Ascending aorta (tissue), 2 donors: ENCODE measurements around the gene MARK4. TPM values are rescaled to one million over a fixed set of nuclear protein-coding genes. Genes with fewer than 3 reads are reported as not detected.

ENCODE experiments used
- DNase-seq, 2 donors: peaks; one replicate each; pipeline ENCODE4 v3.0.0-alpha.2; 2019; ENCODE audit warnings: low spot score in 2 of 2
- H3K27ac ChIP-seq, 2 donors: fragments of 200-600 bp; sonication (generic); one replicate each; pipeline ENCODE4 v1.5.1; 2016 to 2017; ENCODE audit warnings: mild to moderate bottlenecking in 1 of 2
- H3K27me3 ChIP-seq: fragments of 200-600 bp; sonication (generic); one replicate; pipeline ENCODE4 v1.5.1; 2017
- H3K36me3 ChIP-seq, 2 donors: fragments of 200-600 bp; sonication (generic); one replicate each; pipeline ENCODE4 v1.5.1; 2016
- H3K4me1 ChIP-seq, 2 donors: fragments of 200-600 bp; sonication (generic); one replicate each; pipeline ENCODE4 v1.5.1; 2016 to 2017; ENCODE audit warnings: mild to moderate bottlenecking in 1 of 2
- H3K4me3 ChIP-seq, 2 donors: fragments of 200-600 bp; sonication (generic); one replicate each; pipeline ENCODE4 v1.5.1; 2016 to 2017; ENCODE audit warnings: mild to moderate bottlenecking in 1 of 2
- H3K9me3 ChIP-seq, 2 donors: fragments of 200-600 bp; sonication (generic); one replicate each; pipeline ENCODE4 v1.5.1; 2016
- CTCF ChIP-seq, 3 experiments: fragments of 200-600 bp in 2 of 3; fragments of 450-650 bp in 1 of 3; sonication (generic) in 2 of 3; IDR thresholded peaks; one replicate each; pipeline ENCODE4 v1.5.1; 2016 to 2019; ENCODE audit warnings: antibody characterized with exemption in 3 of 3, mild to moderate bottlenecking in 1 of 3, moderate library complexity in 1 of 3
- intact Hi-C: fragments of 100-400 bp; cut with DNase I; formaldehyde crosslinking; loops from one replicate; pipeline ENCODE4 v1.15.1; 2023
- total RNA-seq: library from RNA; depleted of rRNA; stranded (reverse); fragments of >200 nt; gene quantifications from one replicate; pipeline ENCODE4 v1.1.0, GENCODE V29; 2016

The MARK4 gene
- total RNA-seq, 1 donor from 2014 or later: 22.8 TPM

DNA sequence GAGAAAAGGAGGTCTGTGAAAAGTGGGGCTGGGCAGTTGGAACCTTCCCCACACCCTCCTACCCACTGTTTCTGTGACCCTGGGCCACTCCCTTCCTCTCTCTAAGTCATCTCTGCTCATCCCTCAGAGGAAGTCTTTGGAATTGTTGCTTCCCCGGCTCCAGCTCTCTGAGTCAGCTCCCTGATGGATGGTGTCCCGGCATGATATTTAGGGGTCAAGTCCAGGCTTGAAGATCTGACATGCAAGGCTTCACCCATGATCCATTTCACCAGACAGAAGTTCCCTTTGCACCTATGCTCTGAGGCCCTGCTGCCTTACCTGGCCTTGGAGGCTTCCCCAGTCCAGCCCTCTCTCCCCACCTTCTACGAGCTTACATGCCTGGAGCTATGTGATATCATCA, 19.2 kb upstream of the MARK4 start:
- no peak for TF ChIP-seq CTCF (IDR thresholded peaks at IDR 0.05)
- H3K27me3 ChIP-seq: no peaks in the 10 kb centered on the region

GRCh38 chr19:45234089-45234869, 16.8 kb upstream of the MARK4 start:
- Histone ChIP-seq H3K27me3 (peaks cover 3% of the 10 kb centered on the region), H3K36me3 (no peaks in the 10 kb centered on the region), H3K4me1 (no peaks in the 10 kb centered on the region), H3K9me3 (no peaks in the 10 kb centered on the region), H3K4me3 (no peak overlapping the region), H3K27ac (no peak overlapping the region)
- DNase-seq: no peak
- intact Hi-C loops: no loop called here
- no peak for TF ChIP-seq CTCF (IDR thresholded peaks at IDR 0.05)

More for the DNA sequence above, 19.2 kb upstream of the MARK4 start:
- intact Hi-C loops: no loop called here
- Histone ChIP-seq H3K4me1 (no peaks in the 10 kb centered on the region), H3K4me3 (no peak overlapping the region), H3K36me3 (no peaks in the 10 kb centered on the region), H3K27ac (no peak overlapping the region), H3K9me3 (no peaks in the 10 kb centered on the region)
- no peak for DNase-seq

DNA sequence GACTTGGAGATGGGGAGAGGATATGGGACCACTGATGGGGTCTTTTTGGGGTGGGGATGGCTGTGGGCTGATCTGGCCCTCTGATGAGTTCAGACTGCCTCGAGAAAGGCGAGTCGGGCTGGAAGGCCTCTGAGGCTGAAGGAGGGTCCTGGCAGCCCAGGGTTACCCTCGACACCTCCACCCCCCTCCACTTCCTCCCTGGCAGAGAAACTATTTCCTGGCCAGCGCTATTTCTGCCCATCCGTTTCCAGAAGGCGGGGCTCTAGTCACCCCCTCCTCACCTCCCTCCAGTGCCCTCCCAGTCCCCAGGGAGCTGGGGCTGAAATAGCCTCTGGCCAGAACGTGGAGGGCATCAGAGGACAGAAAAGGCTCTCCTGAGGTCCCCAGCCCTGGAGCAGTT, 15.6 kb upstream of the MARK4 start:
- intact Hi-C loops: no loop called here
- Histone ChIP-seq H3K36me3 (no peaks in the 10 kb centered on the region), H3K27ac (no peak overlapping the region), H3K9me3 (no peaks in the 10 kb centered on the region), H3K27me3 (peaks cover 3% of the 10 kb centered on the region), H3K4me3 (no peak overlapping the region), H3K4me1 (no peaks in the 10 kb centered on the region)
- no peak for TF ChIP-seq CTCF (IDR thresholded peaks at IDR 0.05)
- DNase-seq: no peak

DNA sequence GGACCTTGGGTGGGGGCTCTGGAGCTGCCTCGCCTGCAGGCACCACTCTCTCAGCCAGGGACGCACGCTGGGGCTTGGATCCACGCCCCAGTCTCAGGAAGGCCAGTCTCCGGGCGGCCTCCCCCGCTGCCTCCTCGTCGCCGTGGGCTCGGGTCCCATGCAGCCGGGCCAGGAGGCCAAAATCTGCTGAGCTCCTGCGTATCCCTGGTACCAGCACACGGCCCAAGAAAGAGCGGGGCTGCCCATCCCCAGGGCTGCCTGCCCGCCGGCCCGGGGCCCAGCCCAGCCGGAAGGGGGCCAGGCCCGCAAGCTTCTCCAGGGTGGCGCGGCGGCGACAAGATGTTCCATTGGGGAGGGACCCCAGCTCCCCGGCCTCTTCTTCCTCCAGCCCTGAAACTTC, 12.5 kb upstream of the MARK4 start:
- H3K36me3 ChIP-seq: no peaks in the 10 kb centered on the region
- no peak overlapping the region for H3K4me3 ChIP-seq
- no peak overlapping the region for H3K27ac ChIP-seq
- intact Hi-C loops: no loop called here
- H3K4me1 ChIP-seq: no peaks in the 10 kb centered on the region
- no peak for TF ChIP-seq CTCF (IDR thresholded peaks at IDR 0.05)
- H3K27me3 ChIP-seq: peaks cover 3% of the 10 kb centered on the region
- no peak for DNase-seq
- no peaks in the 10 kb centered on the region for H3K9me3 ChIP-seq

- intact Hi-C loops: loop anchor here (10.0 kb wide), 1 partner anchor 228 kb away; no protein-coding TSS in a partner anchor
- Histone ChIP-seq H3K36me3 (no peaks in the 10 kb centered on the region), H3K27me3 (no peaks in the 10 kb centered on the region), H3K4me1 (peaks cover 0 to 3% of the 10 kb centered on the region in 2 donors), H3K4me3 (no peak overlapping the region), H3K9me3 (no peaks in the 10 kb centered on the region), H3K27ac (no peak overlapping the region)
- no peak for TF ChIP-seq CTCF (IDR thresholded peaks at IDR 0.05)
- DNase-seq: no peak
Measured at GRCh38 chr19:45243144-45243732, 7.8 kb upstream of the MARK4 start.
